Measurements from ENCODE around the gene MFGE8.

Gene MFGE8

GRCh38 chr15:88897456-88898194 lies 15.6 kb downstream of the MFGE8 start:
- DNase-seq: peak; percentile 82 to 89 (median 86)

GRCh38 chr15:88897142-88897455 lies 16.1 kb downstream of the MFGE8 start:
- DNase-seq: no peak

- no peak for DNase-seq
Observed at GRCh38 chr15:88896333-88897033, 16.7 kb downstream of the MFGE8 start.

- DNase-seq: peak; percentile 71 to 86 (median 84)
Observed at GRCh38 chr15:88894819-88895767, 18.1 kb downstream of the MFGE8 start, which contains the start of gene HAPLN3. HAPLN3 (minus strand) TSS chr15:88895544; CDS start chr15:88887298, 8,246 bp downstream.

GRCh38 chr15:88894348-88894818 lies 18.8 kb downstream of the MFGE8 start:
- peak in 2 of 3 donors; percentile 44 to 51 for DNase-seq

GRCh38 chr15:88891540-88892254 lies 21.5 kb downstream of the MFGE8 start:
- no peak for DNase-seq

GRCh38 chr15:88890495-88890894 lies 22.7 kb downstream of the MFGE8 start:
- no peak for DNase-seq

- no peak for DNase-seq
Observed at GRCh38 chr15:88888719-88889118, 24.5 kb downstream of the MFGE8 start.

GRCh38 chr15:88887068-88887580 lies 26.1 kb downstream of the MFGE8 start:
- DNase-seq: no peak

GRCh38 chr15:88882785-88883184 lies 30.4 kb downstream of the MFGE8 start:
- no peak for DNase-seq

- DNase-seq: no peak
Observed at GRCh38 chr15:88881775-88882174, 31.4 kb downstream of the MFGE8 start.

GRCh38 chr15:88880944-88881740 lies 32.0 kb downstream of the MFGE8 start:
- no peak for DNase-seq

- DNase-seq: peak; percentile 35 to 66 (median 35)
Observed at GRCh38 chr15:88878720-88879184, 34.4 kb downstream of the MFGE8 start.

GRCh38 chr15:88877906-88878305 lies 35.3 kb downstream of the MFGE8 start:
- no peak for DNase-seq

- no peak for DNase-seq
Observed at GRCh38 chr15:88877415-88877814, 35.8 kb downstream of the MFGE8 start.

GRCh38 chr15:88876573-88876972 lies 36.6 kb downstream of the MFGE8 start:
- DNase-seq: no peak

GRCh38 chr15:88874684-88875083 lies 38.5 kb downstream of the MFGE8 start:
- no peak for DNase-seq

- DNase-seq: no peak
Observed at GRCh38 chr15:88874275-88874674, 38.9 kb downstream of the MFGE8 start.

GRCh38 chr15:88873786-88874185 lies 39.4 kb downstream of the MFGE8 start:
- no peak for DNase-seq

GRCh38 chr15:88872706-88873105 lies 40.5 kb downstream of the MFGE8 start:
- no peak for DNase-seq

GRCh38 chr15:88872106-88872505 lies 41.1 kb downstream of the MFGE8 start:
- DNase-seq: no peak
